Myometrial cell (primary cell): ENCODE measurements around the gene GDAP1L1. TPM values are rescaled to one million over a fixed set of nuclear protein-coding genes. Genes with fewer than 3 reads are reported as not detected.

ENCODE experiments used
- total RNA-seq: library from RNA; depleted of rRNA; stranded (reverse); fragments of >200 nt; gene quantifications from 2 replicates; pipeline ENCODE4 v1.2.3, GENCODE V29; 2015

Gene GDAP1L1
- total RNA-seq, result not detected in 2 replicates

DNA sequence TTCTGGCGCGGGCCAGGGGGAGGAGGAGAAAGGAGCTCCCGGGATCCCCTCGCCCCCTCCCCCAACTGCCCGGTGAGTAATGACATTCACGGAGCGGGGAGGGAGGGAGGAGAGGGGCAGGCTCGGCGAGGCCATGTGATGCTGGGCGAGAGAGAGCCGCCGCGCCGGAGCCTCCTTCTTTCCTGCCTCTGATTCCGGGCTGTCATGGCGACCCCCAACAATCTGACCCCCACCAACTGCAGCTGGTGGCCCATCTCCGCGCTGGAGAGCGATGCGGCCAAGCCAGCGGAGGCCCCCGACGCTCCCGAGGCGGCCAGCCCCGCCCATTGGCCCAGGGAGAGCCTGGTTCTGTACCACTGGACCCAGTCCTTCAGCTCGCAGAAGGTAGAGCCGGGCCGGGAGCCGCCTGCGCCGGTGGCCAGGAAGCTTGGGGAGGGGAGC lies at the start of gene GDAP1L1:
Gene GDAP1L1, plus strand, starts transcription at position 178 of the 441 bp plus-strand sequence. Its CDS starts 27 bp downstream, at position 205.

DNA sequence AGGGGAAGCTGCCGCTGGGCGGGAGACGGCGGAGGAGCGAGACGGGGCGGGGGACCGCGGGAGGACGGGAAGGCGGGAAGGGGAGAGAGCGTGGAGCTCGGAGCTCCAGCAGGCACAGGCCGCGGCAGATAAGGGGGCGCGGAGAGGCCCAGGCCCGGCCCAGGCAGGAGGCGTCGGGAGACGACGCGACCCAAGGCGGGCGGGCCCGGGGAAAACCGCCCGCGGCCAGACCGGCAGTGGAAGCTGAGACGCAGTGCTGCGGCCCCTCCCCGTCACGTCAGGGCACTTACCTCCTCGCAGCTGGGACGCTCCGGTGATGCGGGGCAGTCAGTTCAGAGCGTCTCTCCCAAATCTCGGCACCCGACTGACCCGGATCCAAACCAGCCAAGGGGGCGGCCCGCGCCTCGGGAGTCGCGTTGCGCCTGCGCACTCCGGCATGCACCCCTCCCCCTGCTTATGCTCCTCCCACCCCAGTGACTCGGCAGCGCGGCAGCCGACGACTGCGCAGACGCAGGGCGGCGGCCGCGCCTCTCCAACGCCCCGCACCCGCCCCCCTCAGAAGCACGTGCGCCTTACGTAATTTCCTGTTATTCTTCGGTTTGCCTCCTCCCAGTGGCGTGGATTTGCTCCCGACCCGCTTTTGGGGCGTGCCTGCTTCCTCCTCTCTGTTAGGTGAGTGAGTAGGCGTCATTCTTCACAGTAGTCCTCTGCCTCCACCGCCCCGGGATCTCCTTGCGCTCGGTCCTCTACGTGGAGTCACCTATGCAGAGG lies 36.5 kb upstream of the GDAP1L1 start, which contains the start of gene OSER1:
Gene OSER1, minus strand, starts transcription at position 366 of the 771 bp plus-strand sequence. CDS start 3,814 bp downstream, outside the sequence.

GRCh38 chr20:44310664-44311639 lies 63.8 kb downstream of the GDAP1L1 start, which contains the start of gene FITM2:
TSS of gene FITM2 (minus strand) at chr20:44311202. CDS start at chr20:44311148, 54 bp downstream.

Other genes with a start within 250 kb of the GDAP1L1 start
- gene JPH2, start 60.1 kb upstream of the GDAP1L1 start, total RNA-seq, result 1.4 and 2.1 TPM in 2 replicates
- 30.3 and 30.8 TPM in 2 replicates for gene OSER1, start 36.5 kb upstream of the GDAP1L1 start, total RNA-seq
- 7.6 and 8.9 TPM in 2 replicates for gene FITM2, start 63.9 kb downstream of the GDAP1L1 start, total RNA-seq
- gene R3HDML, start 89.7 kb downstream of the GDAP1L1 start, total RNA-seq, result not detected in 2 replicates
- gene HNF4A, start 108.4 kb downstream of the GDAP1L1 start, total RNA-seq, result not detected in 2 replicates
- 16.7 and 18.6 TPM in 2 replicates for gene TTPAL, start 228.6 kb downstream of the GDAP1L1 start, total RNA-seq